ENCODE results near the gene NAA30. TPM values are rescaled to one million over a fixed set of nuclear protein-coding genes. Genes with fewer than 3 reads are reported as not detected.

The NAA30 gene
- total and polyA plus RNA-seq, 12 donors = 1.9 to 22.0 (median 15.3) TPM

GRCh38 chr14:57380935-57381334, 9.5 kb upstream of the NAA30 start:
- no peak overlapping the region for H3K4me3 ChIP-seq
- DNase-seq = no peak
- intact Hi-C loops (cut with DNase I) = no loop called here
- H3K27ac ChIP-seq = no peak overlapping the region
- no peaks in the 10 kb centered on the region for H3K36me3 ChIP-seq (replicated peaks in 1 of 2)
- no peaks in the 10 kb centered on the region for H3K4me1 ChIP-seq (replicated peaks in 1 of 2)
- TF ChIP-seq POLR2A (IDR thresholded peaks at IDR 0.05) (no peak), CTCF (IDR thresholded peaks at IDR 0.05) (no peak)
- no peaks in the 10 kb centered on the region for H3K9me3 ChIP-seq (replicated peaks in 1 of 3)
- H3K27me3 ChIP-seq = no peaks in the 10 kb centered on the region
- 66 to 85% (median 77%) methylated on average over 3 of the region's 3 CpGs for WGBS, 4 donors

- no peaks in the 10 kb centered on the region for H3K36me3 ChIP-seq (replicated peaks in 1 of 2)
- no peaks in the 10 kb centered on the region for H3K27me3 ChIP-seq
- H3K4me3 ChIP-seq = no peak overlapping the region
- no peaks in the 10 kb centered on the region for H3K4me1 ChIP-seq (replicated peaks in 1 of 2)
- no peaks in the 10 kb centered on the region for H3K9me3 ChIP-seq (replicated peaks in 1 of 3)
- intact Hi-C loops (cut with DNase I) = no loop called here
- no peak for DNase-seq
- no peak overlapping the region for H3K27ac ChIP-seq
- WGBS, 4 donors = 57 to 71% (median 65%) methylated on average over 2 of the region's 2 CpGs
- TF ChIP-seq POLR2A (IDR thresholded peaks at IDR 0.05) = no peak
- no peak for TF ChIP-seq CTCF (IDR thresholded peaks at IDR 0.05)
These were observed 8.1 kb upstream of the NAA30 start for GRCh38 chr14:57382283-57382682.

DNA sequence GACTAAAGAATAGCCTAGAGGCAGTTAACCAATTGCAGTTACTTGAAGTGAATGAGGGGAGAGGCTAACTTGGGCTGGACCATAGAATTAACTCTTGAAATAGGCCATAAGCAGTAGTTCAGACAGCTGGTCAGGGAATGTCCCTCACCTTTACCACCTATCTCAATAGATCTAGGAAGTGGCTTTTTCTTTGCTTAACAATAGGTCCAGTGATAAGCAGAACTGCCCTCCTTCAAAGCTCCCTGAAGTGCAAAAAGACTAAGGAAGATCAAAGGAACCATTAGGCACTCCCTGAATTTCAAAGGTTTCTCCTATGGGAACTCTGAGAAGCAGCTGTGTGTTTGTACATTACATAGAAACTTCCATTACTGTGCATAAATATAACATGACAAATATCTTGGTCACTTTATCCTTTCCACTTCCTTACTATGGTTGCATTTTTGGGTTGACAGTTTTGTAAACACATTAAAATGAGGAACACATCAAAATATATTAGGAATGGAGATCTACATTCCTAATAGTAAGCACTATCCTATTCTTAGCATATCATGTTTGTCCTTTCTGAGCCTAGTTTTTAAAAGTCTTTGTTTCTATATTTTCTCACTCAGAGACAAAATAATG, 7.2 kb upstream of the NAA30 start:
- H3K27me3 ChIP-seq = no peaks in the 10 kb centered on the region
- DNase-seq = no peak
- no peaks in the 10 kb centered on the region for H3K4me1 ChIP-seq (replicated peaks in 1 of 2)
- H3K9me3 ChIP-seq (replicated peaks in 1 of 3) = no peaks in the 10 kb centered on the region
- intact Hi-C loops (cut with DNase I) = no loop called here
- H3K27ac ChIP-seq = no peak overlapping the region
- no peaks in the 10 kb centered on the region for H3K36me3 ChIP-seq (replicated peaks in 1 of 2)
- TF ChIP-seq CTCF (IDR thresholded peaks at IDR 0.05) = no peak
- no peak for TF ChIP-seq POLR2A (IDR thresholded peaks at IDR 0.05)
- H3K4me3 ChIP-seq = no peak overlapping the region

DNA sequence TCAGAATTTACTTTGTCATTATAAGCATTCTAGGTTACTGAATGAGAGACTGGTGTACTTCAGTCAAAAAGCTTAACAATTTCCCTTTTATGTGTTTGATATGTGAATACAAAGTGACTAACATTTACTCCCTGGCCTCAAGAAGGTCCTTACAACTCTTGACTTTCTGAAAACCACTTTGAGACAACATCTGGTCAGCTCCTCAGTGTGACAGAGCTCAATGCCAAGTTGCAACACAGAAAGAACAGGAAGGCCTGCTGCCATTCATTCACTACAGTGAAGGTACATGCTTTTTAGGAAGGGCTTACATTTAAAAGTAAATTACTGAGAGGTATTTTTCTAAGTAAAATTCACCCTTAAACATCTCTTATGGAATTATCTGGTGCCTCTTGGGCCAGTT, 2.3 kb upstream of the NAA30 start:
- intact Hi-C loops (cut with DNase I) = no loop called here
- H3K27ac ChIP-seq = no peak overlapping the region
- no peak overlapping the region for H3K4me3 ChIP-seq
- DNase-seq = no peak
- TF ChIP-seq POLR2A (IDR thresholded peaks at IDR 0.05) (no peak), CTCF (IDR thresholded peaks at IDR 0.05) (no peak)
- no peaks in the 10 kb centered on the region for H3K9me3 ChIP-seq (replicated peaks in 1 of 3)
- no peaks in the 10 kb centered on the region for H3K36me3 ChIP-seq (replicated peaks in 1 of 2)
- peaks cover 17 to 23% of the 10 kb centered on the region in 2 donors for H3K4me1 ChIP-seq (replicated peaks in 1 of 2)
- no peaks in the 10 kb centered on the region for H3K27me3 ChIP-seq

All from adrenal gland (tissue), 12 donors.